HG03175 (cell line): ENCODE data around the gene MRO.

Experiments
- ATAC-seq: cut with Tn5 transposase; IDR thresholded peaks from one replicate; pipeline ENCODE4 v1.9.1; 2021; ENCODE audit warnings: mild to moderate bottlenecking, moderate library complexity; ENCODE audit not compliant: unreplicated experiment

Gene MRO

GRCh38 chr18:50748243-50749229 lies 71.3 kb downstream of the MRO start:
- ATAC-seq, result no peak

- ATAC-seq, result no peak
These were observed 72.0 kb downstream of the MRO start for GRCh38 chr18:50747849-50748242.

- no peak for ATAC-seq
These were observed 73.9 kb downstream of the MRO start for GRCh38 chr18:50745945-50746344.
